B cell (primary cell): Measurements from ENCODE around the gene CSE1L.

ENCODE experiments used
- CTCF ChIP-seq: fragments of 200-600 bp; IDR thresholded peaks from one replicate; pipeline ENCODE4 v1.8.0; 2022; ENCODE audit warnings: antibody characterized with exemption, mild to moderate bottlenecking
- EZH2 ChIP-seq: IDR thresholded peaks from 2 replicates; pipeline ENCODE4 v1.6.1; 2012; ENCODE audit warnings: borderline replicate concordance, low read depth, mild to moderate bottlenecking, moderate library complexity, low read length; ENCODE audit not compliant: insufficient read depth, poor library complexity, severe bottlenecking

- TF ChIP-seq CTCF (no peak), EZH2 (no peak)
Measured at GRCh38 chr20:49118307-49118706, 72.2 kb downstream of the CSE1L start.
